ENCODE data around the gene LRIG1.

DNA sequence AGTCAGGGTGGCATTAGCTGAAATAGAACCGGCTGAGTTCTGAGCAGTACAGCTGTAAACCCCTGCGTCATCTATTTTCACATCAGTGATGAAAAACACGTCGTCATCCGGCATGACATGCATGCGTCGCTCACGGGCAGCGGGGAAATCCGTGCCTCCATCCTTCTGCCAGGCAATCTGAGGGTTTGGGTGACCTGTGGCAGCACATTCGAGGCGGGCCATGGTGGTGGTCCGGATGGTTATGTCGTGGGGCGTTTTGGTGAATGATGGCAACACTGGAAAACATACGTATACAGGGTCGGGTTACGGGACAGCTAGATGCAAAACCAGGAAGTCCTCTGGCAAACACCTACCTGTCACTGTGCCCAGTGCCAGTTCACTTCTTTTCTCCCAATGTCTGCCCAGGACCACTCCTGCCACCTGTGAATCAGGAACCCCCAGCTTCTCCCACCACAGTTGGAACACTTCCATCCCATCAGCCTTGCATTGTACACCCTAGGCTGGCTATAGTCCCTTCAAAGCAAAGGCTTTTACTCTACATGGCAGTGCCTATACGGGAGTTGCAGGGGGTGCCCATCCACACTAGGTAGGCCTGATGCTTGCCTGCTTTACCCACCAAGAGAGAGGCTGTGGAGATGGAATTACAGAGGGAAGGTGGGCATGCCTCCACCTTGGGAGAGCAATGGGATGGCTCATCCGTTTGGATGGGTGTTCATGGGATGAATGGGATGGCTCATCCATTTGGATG lies 116.7 kb downstream of the LRIG1 start:
- TF ChIP-seq POLR2A (IDR thresholded peaks at IDR 0.05; ENCODE audit: low read depth): no peak
- TF ChIP-seq, protein P1, sequence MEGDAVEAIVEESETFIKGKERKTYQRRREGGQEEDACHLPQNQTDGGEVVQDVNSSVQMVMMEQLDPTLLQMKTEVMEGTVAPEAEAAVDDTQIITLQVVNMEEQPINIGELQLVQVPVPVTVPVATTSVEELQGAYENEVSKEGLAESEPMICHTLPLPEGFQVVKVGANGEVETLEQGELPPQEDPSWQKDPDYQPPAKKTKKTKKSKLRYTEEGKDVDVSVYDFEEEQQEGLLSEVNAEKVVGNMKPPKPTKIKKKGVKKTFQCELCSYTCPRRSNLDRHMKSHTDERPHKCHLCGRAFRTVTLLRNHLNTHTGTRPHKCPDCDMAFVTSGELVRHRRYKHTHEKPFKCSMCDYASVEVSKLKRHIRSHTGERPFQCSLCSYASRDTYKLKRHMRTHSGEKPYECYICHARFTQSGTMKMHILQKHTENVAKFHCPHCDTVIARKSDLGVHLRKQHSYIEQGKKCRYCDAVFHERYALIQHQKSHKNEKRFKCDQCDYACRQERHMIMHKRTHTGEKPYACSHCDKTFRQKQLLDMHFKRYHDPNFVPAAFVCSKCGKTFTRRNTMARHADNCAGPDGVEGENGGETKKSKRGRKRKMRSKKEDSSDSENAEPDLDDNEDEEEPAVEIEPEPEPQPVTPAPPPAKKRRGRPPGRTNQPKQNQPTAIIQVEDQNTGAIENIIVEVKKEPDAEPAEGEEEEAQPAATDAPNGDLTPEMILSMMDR (IDR thresholded peaks at IDR 0.05): no peak
